ENCODE results near the gene GET4.

Gene GET4

DNA sequence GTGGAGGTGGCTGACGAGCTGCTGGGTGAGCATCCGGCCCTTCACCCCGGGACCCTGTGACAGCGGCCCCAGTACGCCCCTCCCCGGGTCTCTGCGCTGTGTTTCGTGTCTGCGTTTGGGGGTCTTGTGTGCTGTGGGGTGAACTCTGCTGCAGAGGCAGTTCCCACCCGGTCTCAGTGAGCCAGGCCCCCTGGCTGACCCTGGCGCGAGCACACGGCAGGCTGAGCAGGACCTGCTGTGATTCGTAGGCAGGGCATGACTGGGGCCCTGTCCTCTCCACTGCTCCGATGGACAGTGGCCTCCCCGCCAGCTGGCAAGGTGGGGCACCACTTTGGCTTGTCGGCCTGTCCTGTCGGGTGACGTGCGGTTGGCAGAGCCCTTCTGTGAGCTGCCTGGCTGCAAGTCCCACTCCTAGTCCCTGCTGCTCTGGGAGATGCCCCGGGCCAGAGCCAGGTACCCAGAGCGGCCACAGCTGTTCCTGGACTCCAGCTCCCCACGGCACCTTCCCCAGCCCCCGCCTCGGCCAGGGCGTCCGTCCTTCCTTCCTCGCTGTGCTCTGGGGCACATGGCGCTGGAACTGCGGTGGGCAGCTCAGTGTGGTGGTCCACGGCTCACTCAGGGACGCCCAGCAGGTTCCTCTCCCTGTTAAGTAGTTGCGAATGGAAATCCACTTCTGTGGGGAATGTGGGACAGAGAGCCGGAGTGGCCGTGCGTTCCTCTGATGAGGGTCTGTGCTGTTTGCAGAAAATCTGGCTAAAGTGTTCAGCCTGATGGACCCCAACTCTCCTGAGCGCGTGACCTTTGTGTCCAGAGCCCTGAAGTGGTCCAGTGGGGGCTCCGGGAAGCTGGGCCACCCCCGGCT is 10.5 kb downstream of the GET4 start:
- no peak for DNase-seq
- ATAC-seq, result no peak

GRCh38 chr7:887488-887820 is 11.1 kb downstream of the GET4 start:
- DNase-seq (no peak), ATAC-seq (no peak)

DNA sequence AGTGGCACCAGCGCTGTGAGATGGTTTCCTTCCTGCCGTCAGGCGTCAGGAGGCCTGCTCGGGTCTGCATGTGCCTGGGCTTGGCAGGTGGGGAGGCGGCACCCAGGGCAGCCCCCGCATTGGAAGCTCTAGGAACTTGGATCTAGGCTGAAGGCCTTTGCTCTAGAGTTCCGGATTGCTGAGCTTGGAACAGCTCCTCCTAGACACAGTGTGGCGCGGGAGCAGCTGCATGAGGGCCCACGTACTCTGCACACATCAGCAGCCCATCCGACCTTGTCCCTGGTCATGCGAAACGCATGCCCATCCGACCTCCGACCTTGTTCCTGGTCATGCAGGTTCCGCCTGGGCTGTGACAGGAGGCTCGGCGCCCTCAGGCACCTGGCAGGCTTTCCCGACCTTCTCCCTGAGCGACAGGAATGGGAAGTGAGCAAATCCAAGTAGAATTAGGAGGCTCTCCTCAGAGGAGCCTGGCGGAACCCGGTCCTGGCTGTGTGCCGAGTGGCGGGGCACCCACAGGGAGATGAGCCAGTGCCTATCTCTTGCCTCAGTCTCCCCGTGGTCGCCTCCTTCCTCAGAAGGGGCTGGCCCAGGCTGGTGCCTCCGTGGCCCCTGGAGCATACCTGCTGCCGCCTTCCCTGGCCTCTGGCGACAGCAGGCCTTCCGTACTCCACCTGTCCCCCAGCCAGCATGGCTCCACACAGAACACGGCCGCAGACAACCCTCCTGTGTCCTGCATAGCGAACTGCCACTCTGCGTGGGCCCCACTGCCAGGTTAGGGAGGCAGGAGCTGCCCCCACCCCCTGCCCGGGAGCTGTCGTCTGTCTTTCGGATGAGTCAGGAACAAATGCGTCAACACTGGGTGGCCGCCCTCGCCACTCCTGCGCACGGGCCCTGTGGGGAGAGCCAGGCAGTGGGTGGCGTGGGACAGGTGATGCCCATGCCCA is 12.0 kb downstream of the GET4 start:
- DNase-seq (no peak), ATAC-seq (no peak)

DNA sequence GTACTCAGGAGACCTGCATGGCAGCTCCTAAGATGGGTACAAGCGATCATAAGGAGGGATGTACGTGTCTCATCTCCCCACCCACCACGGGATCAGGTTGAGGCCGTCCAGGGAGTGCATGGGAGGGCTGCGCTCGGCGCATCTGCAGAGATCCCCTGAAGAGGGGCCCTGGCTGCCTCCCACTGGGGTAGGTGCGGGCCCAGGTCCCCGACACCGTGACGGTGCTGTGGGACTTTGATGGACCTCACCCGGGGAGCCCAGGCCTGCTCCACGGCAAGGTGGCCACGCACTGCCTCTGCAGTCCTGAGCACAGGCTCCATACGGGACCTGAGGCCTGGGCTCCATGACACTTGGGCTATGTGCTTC is 12.7 kb downstream of the GET4 start:
- no peak for ATAC-seq
- DNase-seq, result no peak

DNA sequence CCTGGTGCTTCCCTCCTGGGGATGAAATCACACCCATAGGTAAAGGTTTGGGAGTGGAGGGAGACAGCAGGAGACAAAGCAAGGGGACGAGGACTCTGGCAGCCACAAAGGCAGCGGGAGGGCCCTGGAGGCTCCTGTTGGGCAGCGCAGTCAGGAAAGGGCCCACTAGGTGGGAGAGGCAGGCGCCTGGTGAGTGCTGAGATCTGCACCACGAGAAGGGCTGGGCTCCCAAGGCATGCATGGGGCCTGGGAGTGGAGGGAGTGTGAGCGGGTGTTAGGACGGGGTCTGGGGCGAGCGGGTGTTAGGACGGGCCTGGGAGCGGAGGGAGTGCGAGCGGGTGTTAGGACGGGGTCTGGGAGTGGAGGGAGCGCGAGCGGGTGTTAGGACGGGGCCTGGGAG is 13.0 kb downstream of the GET4 start:
- ATAC-seq (no peak), DNase-seq (no peak)

DNA sequence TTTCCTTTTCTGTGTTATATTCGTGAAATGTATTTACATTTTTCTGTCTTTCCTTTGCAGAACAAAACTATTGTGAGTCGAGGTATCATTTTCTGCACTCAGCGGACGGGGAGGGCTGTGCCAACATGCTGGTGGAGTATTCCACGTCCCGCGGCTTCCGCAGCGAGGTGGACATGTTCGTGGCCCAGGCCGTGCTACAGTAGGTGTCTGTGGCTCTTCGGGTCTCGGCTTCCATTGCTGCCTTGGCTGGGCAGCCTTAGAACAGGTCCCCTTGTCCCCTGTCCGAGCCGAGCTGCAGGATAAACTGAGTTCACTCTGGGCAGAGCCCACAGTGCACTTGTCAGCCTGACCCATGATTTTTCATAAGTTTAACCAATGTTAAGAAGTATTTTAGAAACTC is 14.5 kb downstream of the GET4 start:
- DNase-seq (no peak), ATAC-seq (no peak)

GRCh38 chr7:891291-891690 is 14.9 kb downstream of the GET4 start:
- DNase-seq, result no peak
- ATAC-seq, result no peak

DNA sequence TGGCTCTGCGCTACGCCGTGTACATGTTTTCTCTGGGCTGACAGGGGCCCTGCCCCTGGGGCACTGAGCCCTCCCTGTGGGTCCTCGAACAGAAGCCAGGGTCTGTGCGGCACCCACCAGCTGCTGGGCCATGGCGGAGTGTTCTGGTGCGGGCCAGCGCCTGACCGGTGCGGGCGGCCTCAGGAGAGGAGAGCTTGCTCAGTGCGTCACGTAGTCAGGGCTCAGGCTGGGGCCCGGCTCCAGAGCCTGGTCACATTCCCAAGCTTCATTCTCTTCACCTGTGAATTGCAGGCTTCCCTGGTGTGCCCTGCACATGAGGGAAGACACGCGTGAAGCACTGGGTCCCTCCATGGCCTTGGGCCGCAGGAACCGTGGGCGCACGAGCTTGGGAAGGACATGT is 15.5 kb downstream of the GET4 start:
- ATAC-seq, result no peak
- no peak for DNase-seq

GRCh38 chr7:892648-893593 is 16.6 kb downstream of the GET4 start:
- DNase-seq (no peak), ATAC-seq (no peak)

- no peak for ATAC-seq
- DNase-seq, result no peak
These were observed 17.3 kb downstream of the GET4 start for GRCh38 chr7:893686-894085.

DNA sequence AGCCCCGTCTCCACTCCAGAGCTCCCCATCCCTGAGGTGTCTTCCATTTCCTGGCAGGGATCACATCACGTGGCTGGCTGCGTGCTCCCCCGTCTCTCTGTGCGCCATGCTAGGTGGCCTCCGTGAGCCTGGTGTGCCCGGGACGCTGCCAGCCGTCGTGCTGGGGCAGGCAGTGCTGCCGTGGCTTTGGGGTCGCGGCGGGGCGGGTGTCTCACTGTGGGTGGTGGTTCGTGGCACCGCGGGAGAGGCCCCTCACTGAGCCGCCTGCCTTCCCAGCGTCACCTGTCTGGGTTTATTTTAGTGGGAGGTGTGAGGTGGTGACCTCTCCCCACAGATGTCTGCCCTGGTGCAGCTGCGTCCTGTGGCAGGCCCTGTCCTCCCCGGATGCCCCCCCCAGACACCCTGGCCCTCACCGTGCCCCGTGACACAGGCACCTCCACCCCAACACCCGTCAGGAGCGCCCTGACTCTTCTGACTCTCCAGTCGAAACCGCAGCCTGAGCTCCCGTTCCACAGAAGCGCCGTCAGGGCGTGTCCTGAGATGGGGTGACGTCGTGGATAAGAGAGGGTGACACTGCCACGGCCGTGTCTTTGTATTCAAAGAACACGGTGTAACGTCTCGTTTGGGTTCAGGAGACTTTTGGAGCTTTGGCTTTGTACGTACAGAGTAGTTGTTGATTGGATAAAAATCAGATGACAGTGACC is 18.0 kb downstream of the GET4 start:
- ATAC-seq (no peak), DNase-seq (no peak)

DNA sequence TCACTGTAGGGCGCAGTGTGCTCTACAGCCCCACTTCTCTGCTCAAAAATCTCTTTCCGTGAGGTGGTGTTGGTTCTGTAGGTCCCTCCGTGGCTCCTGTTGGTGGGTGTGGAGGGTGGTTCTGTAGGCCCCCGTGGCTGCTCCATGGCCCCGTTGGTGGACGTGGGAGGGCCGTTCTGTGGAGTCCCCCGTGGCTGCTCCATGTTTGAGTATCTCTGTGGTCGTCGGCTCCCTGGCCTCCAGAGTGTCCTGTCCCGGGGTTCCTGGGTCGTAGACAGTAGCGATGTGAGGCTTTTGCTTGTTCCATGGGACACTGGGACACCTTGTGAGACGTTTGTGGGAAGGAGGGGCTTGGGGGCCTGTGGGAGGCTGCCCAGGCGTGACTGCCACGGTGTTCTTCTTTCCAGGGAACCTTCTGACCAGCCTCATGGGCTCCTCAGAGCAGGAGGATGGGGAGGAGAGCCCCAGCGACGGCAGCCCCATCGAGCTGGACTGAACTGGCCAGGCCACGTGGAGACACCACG is 18.6 kb downstream of the GET4 start:
- DNase-seq (no peak), ATAC-seq (no peak)

DNA sequence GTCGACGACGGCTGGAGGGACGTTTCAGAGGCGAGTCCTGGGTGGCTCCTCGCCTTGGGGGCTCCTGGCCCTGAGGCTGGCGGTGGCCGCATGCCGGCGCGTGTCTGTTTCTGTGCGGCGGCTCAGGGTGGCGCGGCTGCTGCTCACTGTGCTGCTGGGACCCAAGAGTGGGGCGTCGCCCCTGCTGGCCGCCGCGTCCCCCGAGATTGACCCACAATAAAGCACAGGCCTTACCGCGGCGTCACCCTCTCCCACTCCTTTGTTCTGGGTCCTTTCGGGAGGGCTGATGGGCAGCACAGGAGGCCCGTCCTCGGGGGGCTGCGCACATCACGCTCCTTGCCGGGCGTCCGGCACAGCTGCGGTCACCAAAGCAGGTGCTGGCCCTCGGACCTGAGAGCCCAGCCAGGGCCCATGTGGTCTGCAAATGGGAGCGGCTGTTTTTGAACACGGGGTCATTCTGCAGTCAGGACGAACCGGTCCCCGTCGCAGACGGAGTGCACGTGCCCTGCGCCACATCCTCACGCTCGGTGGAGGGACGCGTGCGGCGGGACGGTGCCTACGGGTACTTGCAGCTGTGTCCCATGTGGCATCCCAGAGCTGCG is 19.2 kb downstream of the GET4 start:
- no peak for DNase-seq

DNA sequence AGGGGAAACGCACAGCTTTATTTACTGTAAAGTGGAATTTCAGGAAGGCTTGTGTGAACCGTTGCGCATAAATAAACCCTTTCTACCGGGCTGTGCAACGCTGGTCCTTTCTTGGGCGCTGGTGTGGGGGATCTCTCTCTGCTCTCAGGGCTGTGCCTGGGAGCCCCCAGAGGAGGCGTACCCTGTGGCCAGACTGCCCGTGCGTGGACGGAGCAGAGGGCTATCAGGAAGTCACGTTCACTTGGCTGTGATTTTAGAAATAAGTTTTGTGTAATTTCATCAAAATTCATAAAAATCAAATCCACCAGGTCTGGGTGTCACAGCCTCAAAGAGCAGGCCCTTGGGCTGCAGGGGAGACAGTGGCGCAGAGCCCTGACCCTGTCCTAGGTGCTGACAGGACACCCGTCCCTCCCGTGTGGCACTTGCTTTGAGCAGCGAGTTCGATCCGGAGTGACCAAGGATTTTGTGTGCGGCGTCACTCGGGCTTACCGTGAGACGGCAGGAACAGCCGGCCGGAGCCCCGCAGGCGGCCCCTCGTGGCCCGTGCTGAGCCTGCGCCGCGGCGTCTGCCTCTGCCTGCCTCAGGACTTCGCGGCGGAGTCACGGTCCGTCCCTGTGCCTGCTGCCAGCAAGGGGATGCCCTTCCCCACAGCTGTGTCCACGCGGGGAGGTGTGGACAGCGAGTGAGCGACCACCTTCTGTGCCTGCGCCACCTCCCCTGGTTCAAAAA is 20.2 kb downstream of the GET4 start:
- no peak for ATAC-seq

More for the DNA sequence above, 19.2 kb downstream of the GET4 start:
- ATAC-seq, result no peak

GRCh38 chr7:897086-897485 is 20.7 kb downstream of the GET4 start:
- no peak for ATAC-seq
- no peak for DNase-seq

More for the DNA sequence above, 20.2 kb downstream of the GET4 start:
- DNase-seq, result no peak

GRCh38 chr7:897771-898376 is 21.5 kb downstream of the GET4 start:
- DNase-seq (no peak), ATAC-seq (no peak)

DNA sequence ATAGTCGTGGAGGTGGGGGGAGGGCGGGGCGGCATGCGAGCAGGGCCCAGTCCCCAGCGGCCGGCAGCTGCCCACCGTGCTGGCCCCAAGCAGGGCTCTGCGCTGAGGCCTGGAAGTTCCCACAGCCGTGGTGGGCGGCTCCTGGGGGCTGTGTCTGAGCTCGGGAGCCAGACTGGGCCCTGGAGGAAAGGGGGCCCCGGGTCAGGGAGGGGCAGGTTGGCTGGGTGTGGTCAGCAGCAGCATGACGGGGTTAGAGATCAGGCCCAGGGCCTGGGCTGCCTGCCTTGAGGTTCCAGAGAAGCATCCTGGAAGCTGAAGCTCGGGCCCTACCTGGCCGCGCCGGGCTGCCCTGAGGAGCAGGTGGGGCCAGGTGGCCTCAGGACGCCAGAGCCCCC is 22.1 kb downstream of the GET4 start:
- DNase-seq, result no peak
- no peak for ATAC-seq

DNA sequence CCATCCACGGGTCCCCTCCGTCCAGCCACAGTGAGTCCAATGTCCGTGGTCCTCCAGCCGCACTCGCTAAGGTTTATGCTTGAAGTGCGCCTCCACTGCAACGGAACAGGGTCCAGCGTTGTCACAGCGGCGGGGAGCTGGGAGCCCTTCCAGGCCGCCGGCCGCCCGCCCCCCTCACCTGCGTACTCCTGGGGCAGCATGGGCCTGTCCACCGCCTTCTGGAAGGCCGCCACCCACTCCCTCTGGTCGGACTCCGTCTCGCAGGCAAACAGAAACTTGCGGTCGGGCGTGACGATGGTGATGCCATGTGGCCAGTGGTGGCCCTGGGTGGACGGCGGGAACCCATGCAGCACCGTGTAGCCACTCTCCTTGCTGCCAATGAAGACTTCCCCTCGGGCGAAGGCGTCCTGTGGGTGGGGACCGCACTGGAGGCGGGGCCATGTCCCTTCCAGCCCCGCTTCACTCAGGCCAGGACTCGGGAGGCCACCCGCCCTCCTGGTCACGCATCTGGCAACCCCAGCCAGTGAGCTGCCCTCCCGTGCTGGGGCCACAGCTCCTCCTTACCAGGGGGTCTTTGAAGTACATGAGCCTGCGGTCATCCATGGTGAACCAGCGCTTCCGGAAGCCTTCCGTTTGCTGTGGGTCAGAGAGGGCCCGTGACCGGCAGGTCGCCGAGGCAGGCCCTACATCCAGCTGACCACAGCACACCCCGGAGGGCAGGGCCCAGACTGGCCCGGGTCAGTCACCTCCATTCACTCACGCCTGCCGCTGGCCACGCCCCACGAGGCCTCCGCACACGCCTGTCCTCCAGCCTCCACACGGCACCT is 22.7 kb downstream of the GET4 start:
- ATAC-seq (no peak), DNase-seq (no peak)

- ATAC-seq (no peak), DNase-seq (no peak)
These were observed 23.5 kb downstream of the GET4 start for GRCh38 chr7:899806-900205.
